AG09319 (cell line): ENCODE measurements around the gene SHC3.
A peak's percentile ranks its signal among the peaks of the same experiment; 100 is the strongest.

ENCODE experiments used
- DNase-seq: peaks from one replicate; pipeline ENCODE4 v3.0.0-alpha.2; 2010; ENCODE audit warnings: low read depth; ENCODE audit errors: extremely low read depth
- CTCF ChIP-seq: IDR thresholded peaks from 2 replicates; pipeline ENCODE4 v1.5.1; 2011; ENCODE audit warnings: low read depth, mild to moderate bottlenecking, inconsistent platforms, low read length, moderate library complexity

SHC3 gene

GRCh38 chr9:89177012-89177943 lies 1.3 kb downstream of the SHC3 start:
- DNase-seq, result no peak
- no peak for TF ChIP-seq CTCF

GRCh38 chr9:89175828-89176261 lies 2.8 kb downstream of the SHC3 start:
- DNase-seq, result no peak
- no peak; the same call in none of the 2 replicates for TF ChIP-seq CTCF

- no peak for TF ChIP-seq CTCF
- no peak for DNase-seq
Measured at GRCh38 chr9:89174291-89174690, 4.3 kb downstream of the SHC3 start.

- no peak for TF ChIP-seq CTCF
- DNase-seq, result no peak
Measured at GRCh38 chr9:89173072-89173471, 5.5 kb downstream of the SHC3 start.

GRCh38 chr9:89172398-89172797 lies 6.2 kb downstream of the SHC3 start:
- no peak for DNase-seq
- no peak for TF ChIP-seq CTCF

GRCh38 chr9:89171693-89172092 lies 6.9 kb downstream of the SHC3 start:
- no peak for DNase-seq
- peak; percentile 28 for TF ChIP-seq CTCF

- no peak for TF ChIP-seq CTCF
Measured at GRCh38 chr9:89171231-89171630, 7.4 kb downstream of the SHC3 start.

More at GRCh38 chr9:89171231-89171630, 7.4 kb downstream of the SHC3 start:
- no peak for DNase-seq
